ENCODE measurements around the gene NCOR1. TPM values are rescaled to one million over a fixed set of nuclear protein-coding genes. Genes with fewer than 3 reads are reported as not detected.
A peak's percentile ranks its signal among the peaks of the same experiment; 100 is the strongest.

Gene NCOR1
- total and polyA plus RNA-seq, 2 of the 13 experiments (the other 11 are each of a cell fraction or from before 2014, with no cell fraction given) = 57.0 to 71.7 TPM

DNA sequence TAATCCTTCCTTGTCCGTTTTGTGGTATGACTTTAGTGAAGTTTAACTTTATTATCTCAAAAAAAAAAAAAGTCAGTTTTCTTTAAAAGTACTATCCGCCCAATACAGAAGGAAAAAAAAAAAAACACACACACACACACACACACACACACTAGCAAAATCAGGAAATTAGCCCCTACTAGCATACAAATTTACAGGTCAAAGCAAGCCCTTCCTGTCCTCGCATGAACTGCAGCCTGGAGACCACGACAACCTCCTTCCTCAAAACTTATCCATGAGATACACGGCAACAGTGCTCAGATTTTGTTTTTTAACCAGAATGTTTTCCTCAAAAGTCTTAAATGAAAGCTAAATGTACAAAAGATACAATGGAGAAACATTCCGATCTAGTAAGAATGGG lies 16.2 kb downstream of the NCOR1 start:
- no peaks in the 10 kb centered on the region for H3K9me3 ChIP-seq (ENCODE audit: low read length)
- H3K27ac ChIP-seq (ENCODE audit: extremely low read length, insufficient read depth, low read length) = no peak overlapping the region
- H4K20me1 ChIP-seq (ENCODE audit: insufficient read depth, low read length) = peaks cover 24% of the 10 kb centered on the region
- no peak for FAIRE-seq
- DNase-seq (ENCODE audit: low spot score) = no peak
- no peak overlapping the region for H3K9ac ChIP-seq (ENCODE audit: insufficient read depth, low read depth, low read length)
- no TSS peak for BruUV-seq (replicated peaks)
- H3K4me2 ChIP-seq (ENCODE audit: low read depth, low read length) = no peak overlapping the region
- no peak overlapping the region for H3K4me3 ChIP-seq (replicated peaks in 1 of 3; ENCODE audit: insufficient read depth in 1 of 3, low read depth in 2 of 3, low read length in 3 of 3)
- ChIA-PET CTCF (ENCODE audit: low intra/inter-chr PET ratio, low total read pairs) (no interaction called here), POLR2A (no interaction called here)
- WGBS (ENCODE audit: low lambda C conversion rate) = 95% methylated on average over 6 of the region's 6 CpGs
- H3K4me1 ChIP-seq (ENCODE audit: insufficient read depth, low read length) = peaks cover 34% of the 10 kb centered on the region
- TF ChIP-seq THRA (CRISPR knock-in tag; IDR thresholded peaks at IDR 0.05; ENCODE audit: borderline replicate concordance) (peak; percentile 13; the same call in 1 of the 2 replicates), ZMYM4 (CRISPR knock-in tag; IDR thresholded peaks at IDR 0.05) (no peak)
- TF ChIP-seq, protein P1, sequence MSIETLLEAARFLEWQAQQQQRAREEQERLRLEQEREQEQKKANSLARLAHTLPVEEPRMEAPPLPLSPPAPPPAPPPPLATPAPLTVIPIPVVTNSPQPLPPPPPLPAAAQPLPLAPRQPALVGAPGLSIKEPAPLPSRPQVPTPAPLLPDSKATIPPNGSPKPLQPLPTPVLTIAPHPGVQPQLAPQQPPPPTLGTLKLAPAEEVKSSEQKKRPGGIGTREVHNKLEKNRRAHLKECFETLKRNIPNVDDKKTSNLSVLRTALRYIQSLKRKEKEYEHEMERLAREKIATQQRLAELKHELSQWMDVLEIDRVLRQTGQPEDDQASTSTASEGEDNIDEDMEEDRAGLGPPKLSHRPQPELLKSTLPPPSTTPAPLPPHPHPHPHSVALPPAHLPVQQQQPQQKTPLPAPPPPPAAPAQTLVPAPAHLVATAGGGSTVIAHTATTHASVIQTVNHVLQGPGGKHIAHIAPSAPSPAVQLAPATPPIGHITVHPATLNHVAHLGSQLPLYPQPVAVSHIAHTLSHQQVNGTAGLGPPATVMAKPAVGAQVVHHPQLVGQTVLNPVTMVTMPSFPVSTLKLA (IDR thresholded peaks at IDR 0.05) = no peak
- H3K36me3 ChIP-seq (replicated peaks in 1 of 2; ENCODE audit: control insufficient read depth in 1 of 2, insufficient read depth in 2 of 2, low read length in 2 of 2) = peaks cover 0 to 13% of the 10 kb centered on the region in 2 experiments; a peak in 3 of 5 replicates
- ATAC-seq = no peak
- no peaks in the 10 kb centered on the region for H3K27me3 ChIP-seq (ENCODE audit: control insufficient read depth in 1 of 2, insufficient read depth in 2 of 2, low read length in 2 of 2)
- peaks cover 72% of the 10 kb centered on the region for H3K79me2 ChIP-seq (ENCODE audit: insufficient read depth, low read length)
- H2AFZ ChIP-seq (ENCODE audit: low read length) = no peak overlapping the region
- intact Hi-C loops (cut with micrococcal nuclease; ENCODE audit: unreplicated experiment) = no loop called here
- in situ Hi-C loops (cut with HindIII; ENCODE audit: extremely low pct_ligation_motif_present, low pct_unique_long_range_greater_than_20kb) = no loop called here

GRCh38 chr17:16197276-16197675 lies 18.1 kb downstream of the NCOR1 start:
- no peaks in the 10 kb centered on the region for H3K27me3 ChIP-seq (ENCODE audit: control insufficient read depth in 1 of 2, insufficient read depth in 2 of 2, low read length in 2 of 2)
- H3K36me3 ChIP-seq (replicated peaks in 1 of 2; ENCODE audit: control insufficient read depth in 1 of 2, insufficient read depth in 2 of 2, low read length in 2 of 2) = peaks cover 0 to 25% of the 10 kb centered on the region in 2 experiments; a peak in 4 of 5 replicates
- no peak overlapping the region for H2AFZ ChIP-seq (ENCODE audit: low read length)
- CTCF ChIA-PET (ENCODE audit: low intra/inter-chr PET ratio, low total read pairs) = no interaction called here
- no peak overlapping the region for H3K27ac ChIP-seq (ENCODE audit: extremely low read length, insufficient read depth, low read length)
- POLR2A ChIA-PET = no interaction called here
- no peak overlapping the region for H3K4me3 ChIP-seq (replicated peaks in 1 of 3; ENCODE audit: insufficient read depth in 1 of 3, low read depth in 2 of 3, low read length in 3 of 3)
- ATAC-seq (no peak), FAIRE-seq (no peak), DNase-seq (ENCODE audit: low spot score) (no peak)
- H3K79me2 ChIP-seq (ENCODE audit: insufficient read depth, low read length) = peaks cover 68% of the 10 kb centered on the region
- peaks cover 20% of the 10 kb centered on the region for H3K4me1 ChIP-seq (ENCODE audit: insufficient read depth, low read length)
- H4K20me1 ChIP-seq (ENCODE audit: insufficient read depth, low read length) = peaks cover 12% of the 10 kb centered on the region; the same call in 1 of the 2 replicates
- H3K9me3 ChIP-seq (ENCODE audit: low read length) = no peaks in the 10 kb centered on the region
- WGBS (ENCODE audit: low lambda C conversion rate) = 94% methylated on average over 1 of the region's 1 CpG
- H3K9ac ChIP-seq (ENCODE audit: insufficient read depth, low read depth, low read length) = no peak overlapping the region
- TF ChIP-seq DZIP1 (CRISPR knock-in tag; IDR thresholded peaks at IDR 0.05) (no peak), ZNF276 (CRISPR knock-in tag; IDR thresholded peaks at IDR 0.05; ENCODE audit: low read depth) (no peak), EZH2 (conservative IDR thresholded peaks at IDR 0.05; ENCODE audit: low read depth, low read length) (no peak), ISL2 (CRISPR knock-in tag; IDR thresholded peaks at IDR 0.05) (no peak), LCORL (IDR thresholded peaks at IDR 0.05) (no peak), LCORL (CRISPR knock-in tag; IDR thresholded peaks at IDR 0.05) (no peak)
- no TSS peak for BruUV-seq (replicated peaks)
- H3K4me2 ChIP-seq (ENCODE audit: low read depth, low read length) = no peak overlapping the region
- intact Hi-C loops (cut with micrococcal nuclease; ENCODE audit: unreplicated experiment) = no loop called here
- in situ Hi-C loops (cut with HindIII; ENCODE audit: extremely low pct_ligation_motif_present, low pct_unique_long_range_greater_than_20kb) = no loop called here
